Measurements from ENCODE around the gene SBF2.

DNA sequence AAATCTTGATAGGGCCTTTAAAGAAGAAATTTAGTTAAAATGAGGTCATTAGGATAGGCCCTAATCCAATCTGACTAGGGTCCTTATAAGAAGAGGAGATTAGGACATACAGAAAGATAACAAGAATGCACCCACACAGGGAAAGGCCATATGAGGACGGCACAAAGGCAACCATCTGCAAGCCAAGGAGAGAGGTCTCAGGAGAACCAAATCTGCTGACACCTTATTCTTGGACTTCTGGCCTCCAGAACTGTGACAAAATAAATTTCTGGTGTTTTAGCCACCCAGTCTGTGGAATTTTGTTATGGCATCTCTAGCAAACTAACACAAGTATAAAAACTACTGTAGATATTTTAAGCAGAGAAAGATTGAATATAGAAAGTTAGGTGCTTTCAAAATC, 39.5 kb upstream of the SBF2 start:
- TF ChIP-seq CTCF (IDR thresholded peaks at IDR 0.05; ENCODE audit: low read length) (no peak), EZH2phosphoT487 (IDR thresholded peaks at IDR 0.05; ENCODE audit: low read length) (no peak)
